Measurements from ENCODE around the gene HINFP. TPM values are rescaled to one million over a fixed set of nuclear protein-coding genes. Genes with fewer than 3 reads are reported as not detected.

HINFP gene
- total and polyA plus RNA-seq, 2 of the 8 experiments (the other 6 are each of a cell fraction or from before 2014, with no cell fraction given) = 35.0 to 37.3 TPM

GRCh38 chr11:119111361-119111925 is 9.9 kb upstream of the HINFP start (continued):
- TF ChIP-seq SRF (IDR thresholded peaks at IDR 0.05; ENCODE audit: low read depth, low read length) (no peak), SIX5 (IDR thresholded peaks at IDR 0.05; ENCODE audit: low read depth, low read length) (no peak), BRCA1 (IDR thresholded peaks at IDR 0.05; ENCODE audit: low read depth, low read length) (no peak), GABPA (IDR thresholded peaks at IDR 0.05; ENCODE audit: borderline replicate concordance, insufficient read depth, low read length) (no peak), SAP30 (IDR thresholded peaks at IDR 0.05; ENCODE audit: insufficient read depth, insufficient replicate concordance, low read length) (no peak), TAF1 (IDR thresholded peaks at IDR 0.05; ENCODE audit: low read depth, low read length) (no peak), CBX8 (IDR thresholded peaks at IDR 0.05; ENCODE audit: borderline replicate concordance, low read depth, low read length) (no peak)

Data from H1 (cell line).